Stimulated activated naive B cell treated with anti-CD40 and anti-IgM and Interleukin-4, amounts not matched to agents 10 μg/mL and 1 μg/mL and 100 μg/mL, for 72 hours (primary cell): ENCODE measurements around the gene TIMP2.

Experiments used
- ATAC-seq, 2 donors: fragments of 150-1000 bp; cut with Tn5 transposase; replicated peaks; 2 replicates each; pipeline ENCODE4 v1.10.0; 2021; ENCODE audit warnings: moderate library complexity in 1 of 2
- DNase-seq: peaks from one replicate; pipeline ENCODE4 v3.0.0; 2021
- H3K27ac Mint-ChIP-seq: one replicate; pipeline ENCODE4 v1.8.0; 2022; ENCODE audit warnings: mild to moderate bottlenecking, mixed read lengths
- H3K27me3 Mint-ChIP-seq, 2 donors: one replicate each; pipeline ENCODE4 v1.8.0; 2022; ENCODE audit warnings: mixed read lengths in 2 of 2
- H3K36me3 Mint-ChIP-seq, 2 donors: one replicate each; pipeline ENCODE4 v1.8.0; 2022; ENCODE audit warnings: mixed read lengths in 2 of 2, mild to moderate bottlenecking in 1 of 2
- H3K4me1 Mint-ChIP-seq, 2 donors: one replicate each; pipeline ENCODE4 v1.8.0; 2022; ENCODE audit warnings: mixed read lengths in 2 of 2, mild to moderate bottlenecking in 1 of 2
- H3K4me3 Mint-ChIP-seq, 2 donors: one replicate each; pipeline ENCODE4 v1.8.0; 2022; ENCODE audit warnings: mild to moderate bottlenecking in 2 of 2, mixed read lengths in 2 of 2, moderate library complexity in 1 of 2
- H3K9me3 Mint-ChIP-seq, 2 donors: one replicate each; pipeline ENCODE4 v1.8.0; 2022; ENCODE audit warnings: mixed read lengths in 2 of 2, mild to moderate bottlenecking in 1 of 2

The TIMP2 gene

DNA sequence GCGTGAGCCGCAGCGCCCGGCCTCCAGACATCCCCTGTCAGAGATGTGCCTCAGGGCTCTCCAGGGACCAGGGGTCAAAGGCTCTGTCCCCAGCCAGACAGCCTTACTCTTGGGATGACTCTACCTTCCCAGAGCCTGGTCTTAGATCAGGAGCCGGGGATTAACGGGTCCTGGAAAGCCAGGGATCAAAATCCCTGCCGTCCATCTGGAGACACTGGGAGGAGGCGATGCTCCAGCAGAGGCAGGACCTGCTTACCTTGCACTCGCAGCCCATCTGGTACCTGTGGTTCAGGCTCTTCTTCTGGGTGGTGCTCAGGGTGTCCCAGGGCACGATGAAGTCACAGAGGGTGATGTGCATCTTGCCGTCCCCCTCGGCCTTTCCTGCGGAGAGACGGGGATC lies 67.9 kb downstream of the TIMP2 start:
- ATAC-seq (no peak), DNase-seq (no peak)
- Mint-ChIP-seq H3K4me1 (no peaks in the 10 kb centered on the region), H3K27ac (no peak overlapping the region), H3K9me3 (no peaks in the 10 kb centered on the region), H3K27me3 (no peaks in the 10 kb centered on the region), H3K36me3 (no peaks in the 10 kb centered on the region), H3K4me3 (no peak overlapping the region)

DNA sequence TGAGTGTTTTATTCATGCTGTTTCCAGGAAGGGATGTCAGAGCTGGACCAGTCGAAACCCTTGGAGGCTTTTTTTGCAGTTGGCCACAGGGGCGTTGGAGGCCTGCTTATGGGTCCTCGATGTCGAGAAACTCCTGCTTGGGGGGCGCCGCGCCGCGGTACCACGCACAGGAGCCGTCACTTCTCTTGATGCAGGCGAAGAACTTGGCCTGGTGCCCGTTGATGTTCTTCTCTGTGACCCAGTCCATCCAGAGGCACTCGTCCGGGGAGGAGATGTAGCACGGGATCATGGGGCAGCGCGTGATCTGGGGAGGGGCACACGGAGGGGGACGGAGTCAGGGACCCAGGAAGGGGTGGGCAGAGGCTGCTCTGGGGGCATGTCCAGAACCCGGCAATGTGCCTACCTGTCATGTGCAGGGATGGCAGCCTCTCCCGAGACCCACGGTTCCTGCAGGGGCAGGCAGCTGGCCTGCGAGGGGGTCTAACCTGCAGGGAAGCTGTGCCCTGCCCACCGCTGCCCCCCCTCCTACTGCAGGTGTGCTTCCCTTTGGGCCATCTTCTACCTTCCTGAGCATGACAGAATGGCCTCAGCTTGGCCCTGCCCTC lies 69.5 kb downstream of the TIMP2 start:
- no peaks in the 10 kb centered on the region for H3K27me3 Mint-ChIP-seq
- no peaks in the 10 kb centered on the region for H3K9me3 Mint-ChIP-seq
- H3K4me1 Mint-ChIP-seq = no peaks in the 10 kb centered on the region
- H3K27ac Mint-ChIP-seq = no peak overlapping the region
- no peak for ATAC-seq
- H3K4me3 Mint-ChIP-seq = no peak overlapping the region
- DNase-seq = no peak
- no peaks in the 10 kb centered on the region for H3K36me3 Mint-ChIP-seq

DNA sequence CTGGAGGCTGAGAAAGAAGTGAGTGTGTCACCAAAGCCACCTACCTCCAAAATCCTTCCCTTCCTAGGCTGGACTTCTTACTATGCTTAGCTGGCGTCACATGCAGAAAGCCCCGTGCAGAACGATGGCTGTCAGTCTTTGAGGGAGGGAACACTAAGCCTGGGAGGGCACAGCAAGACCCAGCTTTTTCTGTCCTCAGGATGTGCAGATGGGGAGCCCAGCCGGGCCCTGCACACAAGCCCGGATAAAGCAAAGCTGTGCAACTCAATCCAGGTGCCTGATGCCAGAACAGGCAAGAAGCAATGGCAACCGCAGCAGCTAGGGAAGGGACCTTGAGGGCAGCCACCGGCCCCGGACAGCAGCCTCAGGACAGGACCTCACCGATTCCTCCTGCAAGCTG lies 70.7 kb downstream of the TIMP2 start:
- H3K4me3 Mint-ChIP-seq = no peak overlapping the region
- H3K9me3 Mint-ChIP-seq = no peaks in the 10 kb centered on the region
- ATAC-seq (no peak), DNase-seq (no peak)
- no peaks in the 10 kb centered on the region for H3K36me3 Mint-ChIP-seq
- H3K27ac Mint-ChIP-seq = peak overlapping the region; percentile 67
- H3K4me1 Mint-ChIP-seq = no peaks in the 10 kb centered on the region
- no peaks in the 10 kb centered on the region for H3K27me3 Mint-ChIP-seq

DNA sequence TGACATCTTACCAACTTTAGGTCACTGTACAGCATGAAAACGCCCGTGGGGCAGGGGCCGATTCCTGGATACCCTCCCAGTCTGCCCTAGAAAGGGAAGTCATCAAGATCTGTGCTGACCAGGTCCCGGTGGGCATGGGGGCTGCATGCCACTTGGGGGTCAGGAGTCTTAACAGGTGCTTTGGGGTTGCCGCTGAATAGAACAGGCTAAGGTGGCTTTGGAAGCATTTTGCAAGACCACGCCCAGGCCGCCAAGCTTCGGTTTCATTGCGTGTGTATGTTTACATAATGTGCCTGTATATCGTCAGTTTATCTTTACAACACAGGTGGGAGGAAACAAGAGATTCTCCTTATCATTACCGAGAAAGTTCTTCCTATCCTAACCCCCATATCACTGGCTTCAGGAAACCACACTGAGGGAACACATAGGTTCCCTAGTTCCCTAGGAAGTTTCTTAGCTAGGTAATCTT lies 71.2 kb downstream of the TIMP2 start:
- Mint-ChIP-seq H3K27me3 (no peaks in the 10 kb centered on the region), H3K4me1 (no peaks in the 10 kb centered on the region), H3K4me3 (no peak overlapping the region), H3K9me3 (no peaks in the 10 kb centered on the region), H3K27ac (no peak overlapping the region), H3K36me3 (no peaks in the 10 kb centered on the region)
- no peak for ATAC-seq
- DNase-seq = no peak

DNA sequence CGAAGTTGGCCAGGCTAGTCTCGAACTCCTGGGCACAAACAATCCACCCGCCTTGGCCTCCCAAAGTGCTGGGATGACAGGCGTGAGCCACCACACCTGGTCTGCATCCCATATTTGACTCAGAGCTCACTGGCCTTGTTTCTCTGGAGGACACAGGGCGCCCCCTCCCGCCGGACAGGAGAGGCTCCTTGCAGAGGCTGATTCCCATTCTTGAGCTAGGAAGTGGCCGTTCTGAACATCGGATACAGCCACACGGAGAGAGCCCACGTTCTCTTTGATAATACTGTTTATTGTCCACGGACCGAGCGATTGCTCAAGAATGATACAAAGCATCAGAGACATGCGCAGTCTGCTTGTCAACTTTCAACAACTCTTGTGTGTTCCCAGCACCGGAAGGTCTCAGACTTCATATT lies 72.5 kb downstream of the TIMP2 start:
- no peak overlapping the region for H3K27ac Mint-ChIP-seq
- H3K4me3 Mint-ChIP-seq = no peak overlapping the region

DNA sequence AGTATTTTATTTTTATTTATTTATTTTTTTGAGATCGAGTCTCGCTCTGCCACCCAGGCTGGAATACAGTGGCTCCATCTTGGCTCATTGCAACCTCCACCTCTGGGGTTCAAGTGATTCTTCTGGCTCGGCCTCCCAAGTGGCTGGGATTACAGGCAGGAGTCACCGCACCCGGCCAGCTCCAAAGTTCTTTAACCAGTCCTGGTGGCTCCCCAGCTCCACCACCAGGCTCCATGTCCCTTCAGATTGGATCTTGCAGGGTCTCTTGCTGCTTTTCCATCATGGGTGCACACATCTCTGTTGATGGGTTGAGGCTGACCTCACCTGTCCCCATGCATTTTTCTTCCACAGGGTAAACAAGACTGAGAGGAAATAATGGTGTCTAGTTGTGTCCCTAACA lies 76.2 kb downstream of the TIMP2 start:
- no peaks in the 10 kb centered on the region for H3K9me3 Mint-ChIP-seq
- no peaks in the 10 kb centered on the region for H3K36me3 Mint-ChIP-seq
- no peak for ATAC-seq

More for the DNA sequence above, 72.5 kb downstream of the TIMP2 start:
- ATAC-seq = no peak
- Mint-ChIP-seq H3K9me3 (no peaks in the 10 kb centered on the region), H3K4me1 (no peaks in the 10 kb centered on the region), H3K27me3 (no peaks in the 10 kb centered on the region), H3K36me3 (no peaks in the 10 kb centered on the region)
- no peak for DNase-seq

DNA sequence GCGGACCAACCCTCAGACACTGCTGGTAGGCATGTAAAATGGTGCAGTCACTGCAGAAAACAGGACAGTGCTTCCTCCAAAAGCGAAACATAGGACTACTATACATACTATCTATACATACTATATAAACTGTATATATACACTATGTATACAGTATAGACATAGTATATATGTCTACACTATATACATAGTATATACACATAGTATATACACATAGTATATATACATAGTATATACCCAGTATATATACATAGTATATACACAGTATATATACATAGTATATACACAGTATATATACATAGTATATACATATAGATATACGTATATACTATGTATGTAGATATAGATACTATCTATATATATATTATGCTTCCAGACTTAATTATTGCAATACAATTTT lies 78.1 kb downstream of the TIMP2 start:
- no peaks in the 10 kb centered on the region for H3K9me3 Mint-ChIP-seq
- no peak overlapping the region for H3K27ac Mint-ChIP-seq
- peaks cover 6 to 22% of the 10 kb centered on the region in 2 donors for H3K4me1 Mint-ChIP-seq
- ATAC-seq = no peak
- no peak overlapping the region for H3K4me3 Mint-ChIP-seq
- no peaks in the 10 kb centered on the region for H3K36me3 Mint-ChIP-seq
- DNase-seq = no peak
- no peaks in the 10 kb centered on the region for H3K27me3 Mint-ChIP-seq

More for the DNA sequence above, 76.2 kb downstream of the TIMP2 start:
- Mint-ChIP-seq H3K4me3 (no peak overlapping the region), H3K27me3 (no peaks in the 10 kb centered on the region), H3K27ac (no peak overlapping the region), H3K4me1 (peaks cover 4 to 7% of the 10 kb centered on the region in 2 donors)
- DNase-seq = no peak

DNA sequence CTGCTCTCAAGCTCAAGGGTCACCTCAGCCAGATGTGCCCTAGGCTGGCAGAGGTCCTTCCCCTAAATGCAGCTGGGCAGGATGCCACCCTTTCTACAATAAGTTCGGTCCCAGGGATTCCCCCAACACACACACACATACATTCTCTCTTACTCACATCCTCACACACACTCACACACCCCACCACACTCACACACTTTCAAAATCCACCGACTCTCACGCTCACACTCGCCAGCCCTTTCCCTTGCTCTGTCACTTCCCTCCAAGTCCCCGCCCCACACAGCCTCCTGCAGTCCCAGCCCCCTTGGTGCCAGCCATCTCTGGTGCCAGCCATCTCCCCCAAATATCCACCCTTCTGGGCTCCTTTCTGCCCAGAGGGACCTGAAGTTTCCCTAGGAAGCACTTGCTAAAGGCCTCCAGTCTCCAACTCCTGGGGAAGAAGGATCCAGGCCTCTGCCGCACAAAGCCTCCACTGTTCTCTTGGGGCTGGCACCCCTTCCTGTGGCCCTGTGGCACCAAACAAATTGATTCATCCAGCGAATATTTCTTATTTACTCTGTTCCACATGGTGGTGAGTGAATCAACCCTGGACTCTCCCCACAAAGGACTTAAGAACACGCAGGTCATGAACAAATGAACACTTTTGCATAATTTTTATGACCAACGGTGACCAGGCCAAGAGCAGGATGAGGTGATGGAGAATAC lies 80.7 kb downstream of the TIMP2 start:
- no peaks in the 10 kb centered on the region for H3K9me3 Mint-ChIP-seq
- peak; percentile 23 for DNase-seq
- ATAC-seq = no peak
- peaks cover 0 to 2% of the 10 kb centered on the region in 2 donors for H3K36me3 Mint-ChIP-seq
- H3K27me3 Mint-ChIP-seq = no peaks in the 10 kb centered on the region
- peaks cover 14 to 34% of the 10 kb centered on the region in 2 donors for H3K4me1 Mint-ChIP-seq
- H3K4me3 Mint-ChIP-seq = peak overlapping the region; percentile 0 to 57
- peak overlapping the region; percentile 0 for H3K27ac Mint-ChIP-seq

DNA sequence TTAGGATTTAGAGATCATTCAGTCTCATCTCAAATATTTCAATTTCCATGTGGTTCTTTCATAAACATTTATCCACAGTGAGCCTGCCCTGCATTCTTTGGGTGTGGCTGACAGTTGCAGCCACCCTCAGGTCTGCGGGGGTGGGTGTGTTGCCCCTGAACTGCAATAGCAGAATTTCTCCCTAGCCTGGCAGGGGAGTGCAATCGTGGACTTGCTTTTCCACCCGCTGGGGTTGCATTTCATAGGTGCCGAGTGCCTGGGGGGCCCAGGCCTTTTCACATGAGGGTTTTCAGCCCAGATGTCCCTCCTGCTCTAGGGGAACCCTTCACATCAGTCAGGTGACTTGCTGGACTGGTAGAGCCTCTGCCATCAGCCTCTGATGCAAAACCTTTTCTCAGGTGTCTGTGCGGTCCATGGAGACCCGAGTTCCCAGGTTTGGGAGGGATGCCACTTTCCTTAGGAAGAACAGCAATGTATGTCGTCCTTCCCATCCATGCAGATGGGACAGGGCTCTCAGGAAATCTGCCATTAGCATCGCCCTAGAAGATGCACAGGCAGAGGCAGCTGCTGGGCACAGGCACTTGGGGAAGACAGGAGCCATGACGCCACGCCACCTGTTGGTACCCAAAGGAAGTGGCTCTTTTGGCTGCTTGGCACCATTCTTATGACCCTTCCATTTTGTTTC lies 82.2 kb downstream of the TIMP2 start:
- no peak overlapping the region for H3K4me3 Mint-ChIP-seq
- H3K4me1 Mint-ChIP-seq = peaks cover 25 to 48% of the 10 kb centered on the region in 2 donors
- H3K36me3 Mint-ChIP-seq = peaks cover 2 to 5% of the 10 kb centered on the region in 2 donors
- no peak overlapping the region for H3K27ac Mint-ChIP-seq
- DNase-seq (no peak), ATAC-seq (no peak)
- H3K9me3 Mint-ChIP-seq = no peaks in the 10 kb centered on the region
- H3K27me3 Mint-ChIP-seq = no peaks in the 10 kb centered on the region

DNA sequence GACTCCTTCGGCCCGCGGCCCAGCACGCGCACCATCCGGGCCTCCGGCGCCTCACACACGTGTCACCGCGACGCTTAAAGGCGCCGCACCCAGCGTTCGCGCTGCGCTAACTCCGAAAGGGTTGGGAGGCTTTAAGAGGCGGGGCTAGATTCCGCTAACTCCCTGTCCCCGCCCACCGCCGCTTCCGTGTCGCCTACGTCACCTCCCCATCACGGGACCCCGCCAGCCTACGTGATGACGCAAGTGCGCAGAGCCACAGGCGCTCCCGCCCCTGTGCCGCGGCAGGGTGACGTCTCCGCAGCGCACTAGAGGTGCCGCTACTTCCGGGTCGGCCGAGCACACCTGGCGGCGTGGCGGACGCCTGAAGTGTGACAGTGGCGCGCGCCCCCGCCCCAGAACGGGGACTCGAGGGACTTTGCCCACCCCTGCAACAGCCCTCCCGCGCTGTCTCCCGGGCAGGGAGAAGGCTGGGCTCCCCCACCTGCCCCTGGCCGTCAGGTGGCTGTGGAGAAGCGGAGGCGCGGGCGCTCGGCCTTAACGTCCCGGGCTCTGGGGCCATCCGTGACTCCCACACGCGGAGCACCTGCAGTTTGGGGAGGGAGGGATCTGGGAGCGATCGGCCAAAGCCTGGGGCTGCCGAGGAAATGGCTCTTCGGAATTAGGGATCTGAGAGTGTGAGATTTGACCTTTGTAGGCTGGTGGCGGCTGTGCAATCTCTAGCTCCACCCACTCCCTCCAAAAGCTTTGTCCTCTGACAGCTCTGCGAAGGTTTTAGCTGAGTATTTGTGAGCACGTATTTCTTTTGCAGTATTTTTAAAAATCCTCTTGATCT lies 84.2 kb downstream of the TIMP2 start, which contains the start of gene USP36:
USP36 (minus strand) TSS at position 35 of the 832 bp plus-strand sequence. CDS start 4,451 bp downstream, outside the sequence.
- H3K27me3 Mint-ChIP-seq = no peaks in the 10 kb centered on the region
- peak; percentile 87 to 90 for ATAC-seq
- H3K27ac Mint-ChIP-seq = peak within 1 kb of the TSS; percentile 98
- no peaks in the 10 kb centered on the region for H3K9me3 Mint-ChIP-seq
- peaks cover 31 to 54% of the 10 kb centered on the region in 2 donors for H3K4me1 Mint-ChIP-seq
- H3K36me3 Mint-ChIP-seq = peaks cover 16 to 21% of the 10 kb centered on the region in 2 donors
- DNase-seq = peak; percentile 99
- H3K4me3 Mint-ChIP-seq = peak within 1 kb of the TSS; percentile 90

DNA sequence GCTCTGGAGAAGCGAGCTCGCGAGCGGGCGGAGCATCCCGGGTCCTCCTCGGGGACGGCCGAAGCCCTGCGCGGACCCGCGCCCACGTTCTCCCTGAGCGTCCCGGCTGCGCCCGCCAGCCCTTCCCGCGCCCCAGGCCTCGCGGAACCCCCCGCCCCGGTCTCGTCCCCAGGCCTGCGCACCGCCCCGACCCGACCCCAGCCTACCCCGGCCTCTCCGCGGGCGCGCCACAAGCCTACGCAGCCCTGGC lies 84.7 kb downstream of the TIMP2 start:
- no peaks in the 10 kb centered on the region for H3K27me3 Mint-ChIP-seq
- DNase-seq (no peak), ATAC-seq (no peak)
- H3K9me3 Mint-ChIP-seq = no peaks in the 10 kb centered on the region
- peak overlapping the region; percentile 90 for H3K4me3 Mint-ChIP-seq
- peaks cover 31 to 54% of the 10 kb centered on the region in 2 donors for H3K4me1 Mint-ChIP-seq
- peaks cover 19 to 25% of the 10 kb centered on the region in 2 donors for H3K36me3 Mint-ChIP-seq
- peak overlapping the region; percentile 98 for H3K27ac Mint-ChIP-seq

DNA sequence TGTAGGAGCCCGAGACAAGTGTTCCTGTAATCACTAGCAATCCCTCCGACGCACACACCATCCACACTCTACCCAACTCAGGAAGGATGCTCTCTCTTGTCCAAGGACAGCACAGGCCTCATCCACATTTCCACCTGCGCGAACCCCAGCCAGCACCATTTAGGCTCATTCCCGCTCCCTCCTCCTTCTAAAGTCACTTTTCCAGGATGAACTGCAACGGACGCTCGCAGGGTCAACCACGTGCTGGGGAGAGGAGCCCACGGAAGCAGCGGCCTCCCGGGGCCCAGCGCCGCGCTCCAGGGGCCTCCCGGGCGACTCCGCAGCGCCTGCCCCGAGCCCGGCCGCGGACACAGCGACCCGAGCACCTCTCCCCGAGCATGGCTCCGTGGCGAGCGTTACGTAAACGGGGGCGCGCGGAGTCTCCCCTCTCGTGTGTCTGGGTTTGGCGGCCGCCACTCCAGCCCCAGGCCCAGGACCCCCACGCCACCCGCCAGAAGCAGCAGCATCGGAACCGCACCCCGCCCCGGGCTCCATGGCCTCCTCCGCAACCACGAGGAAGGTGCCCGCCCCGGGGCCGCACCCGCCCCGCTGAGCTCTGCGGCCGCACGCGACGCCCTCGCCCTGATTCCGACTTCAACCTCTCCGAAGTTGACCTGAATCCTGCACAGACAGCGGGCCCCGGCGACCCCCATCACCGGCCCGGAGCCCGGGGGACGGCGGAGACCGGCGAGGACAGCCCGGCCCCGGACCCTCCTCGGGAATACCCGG lies 85.2 kb downstream of the TIMP2 start:
- Mint-ChIP-seq H3K4me3 (peak overlapping the region; percentile 90), H3K27me3 (no peaks in the 10 kb centered on the region), H3K27ac (peak overlapping the region; percentile 98), H3K4me1 (peaks cover 32 to 54% of the 10 kb centered on the region in 2 donors), H3K36me3 (peaks cover 19 to 28% of the 10 kb centered on the region in 2 donors), H3K9me3 (no peaks in the 10 kb centered on the region)
- peak; percentile 35 to 39 for ATAC-seq
- DNase-seq = peak; percentile 55

DNA sequence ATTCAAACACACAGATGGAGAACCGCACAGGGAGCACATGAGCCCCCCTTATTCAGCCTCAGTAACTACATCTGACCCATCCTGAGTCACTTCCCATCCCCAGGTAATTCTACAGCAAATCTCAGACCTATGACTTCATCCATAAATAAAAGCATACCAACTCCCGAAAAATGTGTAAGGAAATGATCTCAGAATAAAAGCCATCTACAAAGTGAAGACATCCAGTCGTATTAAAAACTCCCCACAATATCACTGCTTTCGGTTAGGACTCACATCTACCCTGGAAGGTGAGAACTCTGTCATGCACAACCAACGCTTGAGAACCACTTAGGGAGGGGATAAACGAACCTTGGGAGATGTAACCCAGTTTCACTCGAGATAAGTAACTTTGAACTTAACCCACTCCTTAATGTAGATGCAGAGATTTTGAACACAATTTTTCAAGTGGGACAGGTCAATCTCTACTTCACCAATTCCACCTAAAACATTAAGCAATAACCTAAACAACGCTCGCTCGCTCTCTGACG lies 85.9 kb downstream of the TIMP2 start:
- Mint-ChIP-seq H3K27me3 (no peaks in the 10 kb centered on the region), H3K4me1 (peaks cover 31 to 49% of the 10 kb centered on the region in 2 donors), H3K27ac (peak overlapping the region; percentile 98), H3K36me3 (peaks cover 19 to 28% of the 10 kb centered on the region in 2 donors), H3K4me3 (peak overlapping the region; percentile 90), H3K9me3 (no peaks in the 10 kb centered on the region)
- DNase-seq = no peak
- ATAC-seq = no peak
